A673 (cell line): ENCODE data around the gene DIP2B.

Experiments
- EZH2 ChIP-seq: fragments of 200-600 bp; sonication (generic); IDR thresholded peaks from 2 replicates; pipeline ENCODE4 v1.6.1; 2017; ENCODE audit warnings: borderline replicate concordance, low read depth, mild to moderate bottlenecking, mixed read lengths, antibody characterized with exemption, low read length; ENCODE audit not compliant: poor library complexity, severe bottlenecking
- TF ChIP-seq, protein P1 (sequence below): fragments of 300-800, 200-600 bp; sonication (generic); conservative IDR thresholded peaks from 2 replicates; pipeline ENCODE4 v1.5.1; 2017; ENCODE audit warnings: low read depth, mild to moderate bottlenecking, antibody characterized with exemption, low read length, moderate library complexity, mixed read lengths

DNA sequence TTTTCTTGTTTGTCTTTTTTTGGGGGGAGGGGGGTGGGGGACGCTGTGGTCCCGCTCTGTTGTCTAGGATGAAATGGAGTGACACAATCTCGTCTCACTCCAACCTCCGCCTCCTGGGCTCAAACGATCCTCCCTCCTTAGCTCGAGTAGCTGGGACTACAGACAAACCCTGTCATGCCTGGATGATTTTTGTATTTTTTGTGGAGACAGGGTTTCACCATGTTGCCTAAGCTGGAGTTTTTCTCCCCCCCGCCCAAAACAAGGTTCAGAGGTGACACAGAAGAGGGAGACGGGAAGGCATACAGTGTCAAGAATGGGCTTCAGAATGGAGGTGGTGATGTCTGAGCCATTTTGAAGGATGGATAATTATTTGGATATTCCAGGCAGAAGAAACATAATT, 142.2 kb downstream of the DIP2B start:
- TF ChIP-seq, protein P1, sequence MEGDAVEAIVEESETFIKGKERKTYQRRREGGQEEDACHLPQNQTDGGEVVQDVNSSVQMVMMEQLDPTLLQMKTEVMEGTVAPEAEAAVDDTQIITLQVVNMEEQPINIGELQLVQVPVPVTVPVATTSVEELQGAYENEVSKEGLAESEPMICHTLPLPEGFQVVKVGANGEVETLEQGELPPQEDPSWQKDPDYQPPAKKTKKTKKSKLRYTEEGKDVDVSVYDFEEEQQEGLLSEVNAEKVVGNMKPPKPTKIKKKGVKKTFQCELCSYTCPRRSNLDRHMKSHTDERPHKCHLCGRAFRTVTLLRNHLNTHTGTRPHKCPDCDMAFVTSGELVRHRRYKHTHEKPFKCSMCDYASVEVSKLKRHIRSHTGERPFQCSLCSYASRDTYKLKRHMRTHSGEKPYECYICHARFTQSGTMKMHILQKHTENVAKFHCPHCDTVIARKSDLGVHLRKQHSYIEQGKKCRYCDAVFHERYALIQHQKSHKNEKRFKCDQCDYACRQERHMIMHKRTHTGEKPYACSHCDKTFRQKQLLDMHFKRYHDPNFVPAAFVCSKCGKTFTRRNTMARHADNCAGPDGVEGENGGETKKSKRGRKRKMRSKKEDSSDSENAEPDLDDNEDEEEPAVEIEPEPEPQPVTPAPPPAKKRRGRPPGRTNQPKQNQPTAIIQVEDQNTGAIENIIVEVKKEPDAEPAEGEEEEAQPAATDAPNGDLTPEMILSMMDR, result no peak
- TF ChIP-seq EZH2, result no peak
